Retinal pigment epithelial cell (primary cell): ENCODE data around the gene MPL.

Experiments
- DNase-seq: peaks from one replicate; pipeline ENCODE4 v3.0.0-alpha.2; 2010; ENCODE audit warnings: low read depth
- H3K4me3 ChIP-seq: 2 replicates; pipeline ENCODE4 v1.5.1; 2011; ENCODE audit warnings: mild to moderate bottlenecking, low read length, control low read depth, moderate library complexity
- TF ChIP-seq, protein P1 (sequence below): conservative IDR thresholded peaks from 2 replicates; pipeline ENCODE4 v1.5.1; 2011; ENCODE audit warnings: low read depth, low read length, control low read depth, inconsistent platforms

The MPL gene

GRCh38 chr1:43302201-43302600 is 35.4 kb upstream of the MPL start:
- TF ChIP-seq, protein P1, sequence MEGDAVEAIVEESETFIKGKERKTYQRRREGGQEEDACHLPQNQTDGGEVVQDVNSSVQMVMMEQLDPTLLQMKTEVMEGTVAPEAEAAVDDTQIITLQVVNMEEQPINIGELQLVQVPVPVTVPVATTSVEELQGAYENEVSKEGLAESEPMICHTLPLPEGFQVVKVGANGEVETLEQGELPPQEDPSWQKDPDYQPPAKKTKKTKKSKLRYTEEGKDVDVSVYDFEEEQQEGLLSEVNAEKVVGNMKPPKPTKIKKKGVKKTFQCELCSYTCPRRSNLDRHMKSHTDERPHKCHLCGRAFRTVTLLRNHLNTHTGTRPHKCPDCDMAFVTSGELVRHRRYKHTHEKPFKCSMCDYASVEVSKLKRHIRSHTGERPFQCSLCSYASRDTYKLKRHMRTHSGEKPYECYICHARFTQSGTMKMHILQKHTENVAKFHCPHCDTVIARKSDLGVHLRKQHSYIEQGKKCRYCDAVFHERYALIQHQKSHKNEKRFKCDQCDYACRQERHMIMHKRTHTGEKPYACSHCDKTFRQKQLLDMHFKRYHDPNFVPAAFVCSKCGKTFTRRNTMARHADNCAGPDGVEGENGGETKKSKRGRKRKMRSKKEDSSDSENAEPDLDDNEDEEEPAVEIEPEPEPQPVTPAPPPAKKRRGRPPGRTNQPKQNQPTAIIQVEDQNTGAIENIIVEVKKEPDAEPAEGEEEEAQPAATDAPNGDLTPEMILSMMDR: no peak
- no peak overlapping the region for H3K4me3 ChIP-seq
- DNase-seq: no peak

- no peak for DNase-seq
- TF ChIP-seq, protein P1: no peak
- no peak overlapping the region for H3K4me3 ChIP-seq
Measured at GRCh38 chr1:43302721-43303470, 34.7 kb upstream of the MPL start.

- TF ChIP-seq, protein P1: no peak
- H3K4me3 ChIP-seq: no peak overlapping the region
Measured at GRCh38 chr1:43303471-43304313, 33.9 kb upstream of the MPL start.

GRCh38 chr1:43304314-43304681 is 33.3 kb upstream of the MPL start:
- no peak overlapping the region for H3K4me3 ChIP-seq
- TF ChIP-seq, protein P1: no peak
- DNase-seq: no peak

More at GRCh38 chr1:43303471-43304313, 33.9 kb upstream of the MPL start:
- no peak for DNase-seq

DNA sequence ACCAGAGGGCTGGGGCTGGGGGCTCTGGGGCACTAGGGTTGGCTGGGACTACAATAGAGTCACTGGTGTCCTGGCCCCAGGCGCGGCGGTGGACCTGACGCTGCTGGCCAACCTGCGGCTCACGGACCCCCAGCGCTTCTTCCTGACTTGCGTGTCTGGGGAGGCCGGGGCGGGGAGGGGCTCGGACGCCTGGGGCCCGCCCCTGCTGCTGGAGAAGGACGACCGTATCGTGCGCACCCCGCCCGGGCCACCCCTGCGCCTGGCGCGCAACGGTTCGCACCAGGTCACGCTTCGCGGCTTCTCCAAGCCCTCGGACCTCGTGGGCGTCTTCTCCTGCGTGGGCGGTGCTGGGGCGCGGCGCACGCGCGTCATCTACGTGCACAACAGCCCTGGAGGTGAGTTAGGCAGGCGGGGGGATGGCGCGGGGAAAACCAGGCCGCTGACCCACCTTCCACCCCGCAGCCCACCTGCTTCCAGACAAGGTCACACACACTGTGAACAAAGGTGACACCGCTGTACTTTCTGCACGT is 32.8 kb upstream of the MPL start:
- no peak overlapping the region for H3K4me3 ChIP-seq
- TF ChIP-seq, protein P1: no peak
- DNase-seq: no peak

DNA sequence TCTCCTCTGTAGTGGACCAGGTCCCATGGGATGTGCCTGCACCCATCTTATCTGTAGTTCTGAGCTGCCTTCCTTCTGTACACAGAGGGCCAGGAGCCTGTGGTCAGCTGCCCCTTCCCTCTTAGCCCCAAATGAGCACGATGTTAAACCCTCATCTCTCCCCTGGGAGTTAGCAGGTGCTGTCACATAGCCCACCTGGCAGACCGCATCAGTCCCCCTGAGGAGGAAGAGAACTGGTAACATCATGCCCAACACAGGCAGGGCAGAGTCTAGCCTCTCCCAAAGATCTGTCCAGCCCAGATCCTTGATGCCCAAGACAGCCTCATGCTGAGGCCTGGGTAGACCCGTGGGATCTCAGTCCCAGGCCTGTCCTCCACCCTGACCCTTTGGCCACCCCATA is 32.2 kb upstream of the MPL start:
- H3K4me3 ChIP-seq: no peak overlapping the region
- TF ChIP-seq, protein P1: no peak
- DNase-seq: no peak
